ENCODE measurements around the gene CDR2L. TPM values are rescaled to one million over a fixed set of nuclear protein-coding genes. Genes with fewer than 3 reads are reported as not detected.
A peak's percentile ranks its signal among the peaks of the same experiment; 100 is the strongest.

The CDR2L gene
- total RNA-seq, 4 donors from 2014 or later, result 2.0 to 5.6 (median 3.6) TPM

DNA sequence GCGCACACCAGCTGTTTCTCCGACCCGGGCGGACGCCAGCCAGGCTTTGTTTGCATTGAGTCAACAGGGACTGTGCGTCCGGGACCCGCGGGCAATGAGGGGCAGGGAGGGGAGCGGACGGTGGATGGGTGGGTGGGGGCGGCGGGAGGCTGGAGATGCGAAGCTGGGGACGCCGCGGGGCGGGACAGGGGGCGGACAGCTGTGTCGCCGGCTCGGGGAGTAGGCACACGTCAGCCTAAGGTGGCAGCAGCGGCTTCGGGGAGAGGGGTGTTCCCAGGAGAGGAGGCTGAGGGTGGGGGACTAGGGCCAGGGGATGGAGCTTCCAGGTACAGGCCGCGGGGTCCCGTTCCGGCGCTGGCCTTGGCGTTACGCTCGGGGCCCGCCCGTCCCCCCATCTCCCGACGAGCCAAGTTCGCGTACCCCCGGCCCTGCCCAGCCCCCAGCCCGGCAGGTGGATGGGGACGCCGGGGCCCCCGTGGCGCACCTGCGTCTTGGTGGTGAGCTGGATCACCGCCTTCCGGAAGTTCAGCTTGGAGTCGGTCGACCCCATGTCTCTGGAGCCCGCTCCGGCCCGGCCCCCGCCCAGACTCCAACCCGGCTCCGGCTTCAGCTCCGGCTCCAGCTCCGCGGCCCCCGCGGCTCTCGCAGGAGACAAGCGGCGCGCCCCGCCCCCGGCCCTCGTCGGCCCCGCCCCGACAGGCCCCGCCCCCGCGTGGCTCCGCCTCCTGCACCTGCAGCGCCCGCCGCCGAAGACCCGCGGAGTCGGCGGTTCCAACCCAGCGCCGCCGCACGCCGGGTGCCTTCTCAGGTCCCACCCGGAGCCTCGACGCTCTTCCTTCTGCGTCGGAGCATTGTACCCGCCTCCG is 15.1 kb upstream of the CDR2L start, which contains the start of gene HID1:
Gene HID1 (minus strand): TSS at position 653 of the 866 bp plus-strand sequence. CDS start 103 bp downstream, at position 550.
- WGBS, 2 donors (ENCODE audit: low coverage in 1 of 2), result 2% methylated on average over 48 of the region's 95 CpGs; no CpG with 5 or more reads in 1 of the 2 donors
- peak; percentile 84 for DNase-seq
- Histone ChIP-seq H3K36me3 (no peaks in the 10 kb centered on the region), H3K27me3 (peaks cover 36% of the 10 kb centered on the region), H3K4me1 (peaks cover 0 to 26% (median 20%) of the 10 kb centered on the region in 4 donors), H3K4me3 (peak within 1 kb of the TSS; percentile 37 to 76 (median 60)), H3K9me3 (no peaks in the 10 kb centered on the region), H3K27ac (peak within 1 kb of the TSS; percentile 60 to 77 (median 74))
- in situ Hi-C loops (cut with MboI; ENCODE audit: low pct_ligation_motif_present in 1 of 4, low pct_unique_long_range_greater_than_20kb in 1 of 4, low sequenced_read_pairs in 3 of 4), result loop anchor here in 1 of 4 donors (25.0 kb wide), 1 partner anchor 215 kb away; the partner anchor contains the start of gene SUMO2
- intact Hi-C loops (cut with DNase I; ENCODE audit: low total_unique reads), result no loop called here
- TF ChIP-seq POLR2A (IDR thresholded peaks at IDR 0.05) (peak; percentile 59), EP300 (IDR thresholded peaks at IDR 0.05; ENCODE audit: low read depth) (no peak), POLR2AphosphoS5 (IDR thresholded peaks at IDR 0.05) (peak in 1 of 3 donors; percentile 34)

DNA sequence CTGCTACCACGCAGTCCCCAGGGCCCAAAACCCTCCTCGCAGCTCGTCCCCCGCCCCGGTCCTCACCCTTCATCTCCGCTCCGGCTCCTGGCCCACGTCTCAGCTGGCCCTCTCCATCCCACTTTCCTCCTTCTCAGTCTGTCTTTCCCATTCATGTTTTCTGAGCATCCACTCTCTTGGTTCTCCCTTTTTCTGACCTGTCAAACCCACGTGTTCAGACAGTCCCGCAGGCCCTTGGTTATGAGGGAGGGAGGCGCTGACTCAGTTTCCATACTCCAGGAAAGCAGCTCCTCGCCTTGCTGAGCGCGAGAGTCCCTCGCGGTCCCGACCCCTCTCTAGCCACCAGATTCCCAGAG is 14.5 kb upstream of the CDR2L start:
- intact Hi-C loops (cut with DNase I; ENCODE audit: low total_unique reads), result no loop called here
- Histone ChIP-seq H3K27me3 (peaks cover 36% of the 10 kb centered on the region), H3K9me3 (no peaks in the 10 kb centered on the region), H3K27ac (peak overlapping the region in 3 of 4 donors; percentile 74 to 77 (median 74)), H3K4me3 (peak overlapping the region in 3 of 4 donors; percentile 37 to 76 (median 71)), H3K4me1 (peaks cover 0 to 26% (median 20%) of the 10 kb centered on the region in 4 donors), H3K36me3 (no peaks in the 10 kb centered on the region)
- WGBS, 2 donors (ENCODE audit: low coverage in 1 of 2), result 27% methylated on average over 17 of the region's 17 CpGs; no CpG with 5 or more reads in 1 of the 2 donors
- TF ChIP-seq POLR2A (IDR thresholded peaks at IDR 0.05), result no peak
- no peak for TF ChIP-seq POLR2AphosphoS5 (IDR thresholded peaks at IDR 0.05)
- DNase-seq, result no peak
- in situ Hi-C loops (cut with MboI; ENCODE audit: low pct_ligation_motif_present in 1 of 4, low pct_unique_long_range_greater_than_20kb in 1 of 4, low sequenced_read_pairs in 3 of 4), result loop anchor here in 1 of 4 donors (25.0 kb wide), 1 partner anchor 214 kb away; the partner anchor contains the start of gene SUMO2

DNA sequence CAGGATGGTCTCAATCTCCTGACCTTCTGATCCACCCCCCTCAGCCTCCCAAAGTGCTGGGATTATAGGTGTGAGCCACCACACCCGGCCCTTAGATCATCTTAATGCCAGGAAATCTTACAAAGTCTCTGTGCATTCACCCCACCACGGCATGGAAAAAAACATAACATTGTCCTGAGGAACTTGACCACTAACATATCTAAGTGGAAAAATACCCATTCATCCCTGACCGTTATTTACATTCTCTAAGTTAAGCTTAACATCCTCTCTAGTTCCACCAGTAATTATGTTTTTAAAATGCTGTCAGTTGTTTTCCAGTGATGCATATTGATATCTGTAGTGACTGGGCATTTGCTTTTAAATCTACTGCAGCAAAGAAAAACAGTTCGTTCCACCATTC is 11.5 kb upstream of the CDR2L start:
- TF ChIP-seq POLR2A (IDR thresholded peaks at IDR 0.05), result no peak
- TF ChIP-seq, protein P1, sequence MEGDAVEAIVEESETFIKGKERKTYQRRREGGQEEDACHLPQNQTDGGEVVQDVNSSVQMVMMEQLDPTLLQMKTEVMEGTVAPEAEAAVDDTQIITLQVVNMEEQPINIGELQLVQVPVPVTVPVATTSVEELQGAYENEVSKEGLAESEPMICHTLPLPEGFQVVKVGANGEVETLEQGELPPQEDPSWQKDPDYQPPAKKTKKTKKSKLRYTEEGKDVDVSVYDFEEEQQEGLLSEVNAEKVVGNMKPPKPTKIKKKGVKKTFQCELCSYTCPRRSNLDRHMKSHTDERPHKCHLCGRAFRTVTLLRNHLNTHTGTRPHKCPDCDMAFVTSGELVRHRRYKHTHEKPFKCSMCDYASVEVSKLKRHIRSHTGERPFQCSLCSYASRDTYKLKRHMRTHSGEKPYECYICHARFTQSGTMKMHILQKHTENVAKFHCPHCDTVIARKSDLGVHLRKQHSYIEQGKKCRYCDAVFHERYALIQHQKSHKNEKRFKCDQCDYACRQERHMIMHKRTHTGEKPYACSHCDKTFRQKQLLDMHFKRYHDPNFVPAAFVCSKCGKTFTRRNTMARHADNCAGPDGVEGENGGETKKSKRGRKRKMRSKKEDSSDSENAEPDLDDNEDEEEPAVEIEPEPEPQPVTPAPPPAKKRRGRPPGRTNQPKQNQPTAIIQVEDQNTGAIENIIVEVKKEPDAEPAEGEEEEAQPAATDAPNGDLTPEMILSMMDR (IDR thresholded peaks at IDR 0.05), result no peak
- no peak for TF ChIP-seq EP300 (IDR thresholded peaks at IDR 0.05; ENCODE audit: low read depth)
- no peaks in the 10 kb centered on the region for H3K9me3 ChIP-seq
- intact Hi-C loops (cut with DNase I; ENCODE audit: low total_unique reads), result no loop called here
- in situ Hi-C loops (cut with MboI; ENCODE audit: low pct_ligation_motif_present in 1 of 4, low pct_unique_long_range_greater_than_20kb in 1 of 4, low sequenced_read_pairs in 3 of 4), result no loop called here
- no peak overlapping the region for H3K4me3 ChIP-seq
- H3K4me1 ChIP-seq, result peaks cover 0 to 18% (median 15%) of the 10 kb centered on the region in 4 donors
- H3K36me3 ChIP-seq, result no peaks in the 10 kb centered on the region
- DNase-seq, result no peak
- peaks cover 33% of the 10 kb centered on the region for H3K27me3 ChIP-seq
- WGBS, 2 donors (ENCODE audit: low coverage in 1 of 2), result 79 to 92% methylated on average over 2 to 4 of the region's 4 CpGs
- no peak overlapping the region for H3K27ac ChIP-seq

DNA sequence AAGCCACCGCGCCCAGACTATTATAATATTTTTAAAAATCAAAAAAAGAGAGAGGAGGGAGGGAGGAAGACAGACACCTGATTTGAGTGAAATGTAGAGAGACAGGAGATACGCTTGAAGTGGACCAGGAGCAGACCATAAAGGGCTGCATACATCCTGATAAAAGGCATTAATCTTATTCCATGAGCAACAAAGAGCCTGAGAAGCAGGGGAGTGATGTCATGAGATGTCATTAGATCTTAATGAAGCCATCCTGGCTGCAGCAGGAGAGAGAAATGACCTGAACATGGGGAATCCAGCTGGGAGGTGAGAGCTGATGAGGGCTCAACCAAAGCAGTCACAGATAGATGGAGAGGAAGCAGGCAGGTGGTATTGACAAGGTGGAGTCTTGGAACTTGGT is 9.6 kb upstream of the CDR2L start:
- Histone ChIP-seq H3K27ac (no peak overlapping the region), H3K4me3 (no peak overlapping the region), H3K36me3 (no peaks in the 10 kb centered on the region), H3K4me1 (peaks cover 6 to 17% (median 15%) of the 10 kb centered on the region in 4 donors), H3K9me3 (no peaks in the 10 kb centered on the region), H3K27me3 (peaks cover 14% of the 10 kb centered on the region)
- 91 to 97% methylated on average over 3 of the region's 3 CpGs for WGBS, 2 donors (ENCODE audit: low coverage in 1 of 2)
- DNase-seq, result no peak
- in situ Hi-C loops (cut with MboI; ENCODE audit: low pct_ligation_motif_present in 1 of 4, low pct_unique_long_range_greater_than_20kb in 1 of 4, low sequenced_read_pairs in 3 of 4), result no loop called here
- TF ChIP-seq EP300 (IDR thresholded peaks at IDR 0.05; ENCODE audit: low read depth) (no peak), POLR2AphosphoS5 (IDR thresholded peaks at IDR 0.05) (no peak), POLR2A (IDR thresholded peaks at IDR 0.05) (no peak)
- TF ChIP-seq, protein P1 (IDR thresholded peaks at IDR 0.05), result no peak
- intact Hi-C loops (cut with DNase I; ENCODE audit: low total_unique reads), result no loop called here

DNA sequence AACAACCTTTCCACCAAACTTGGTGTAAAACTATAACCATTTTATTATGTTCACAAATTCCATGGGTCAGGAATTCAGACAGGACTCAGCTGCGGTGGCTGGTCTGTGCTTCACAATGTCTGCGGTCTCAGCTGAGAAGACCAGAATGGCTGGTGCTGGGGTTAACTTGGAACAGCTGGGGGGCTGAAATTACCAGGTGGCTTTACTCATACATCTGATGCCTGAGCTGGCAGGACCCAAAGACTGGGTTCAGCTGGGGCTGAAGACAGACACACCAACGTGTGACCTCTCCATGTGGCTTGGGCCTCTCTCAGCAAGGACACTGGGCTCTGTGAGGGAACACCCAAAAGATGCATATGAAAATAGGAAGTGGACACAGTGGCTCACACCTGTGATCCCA is 9.2 kb upstream of the CDR2L start:
- no peak overlapping the region for H3K4me3 ChIP-seq
- TF ChIP-seq EP300 (IDR thresholded peaks at IDR 0.05; ENCODE audit: low read depth) (no peak), POLR2A (IDR thresholded peaks at IDR 0.05) (no peak), POLR2AphosphoS5 (IDR thresholded peaks at IDR 0.05) (no peak)
- TF ChIP-seq, protein P1 (IDR thresholded peaks at IDR 0.05), result no peak
- WGBS, 2 donors (ENCODE audit: low coverage in 1 of 2), result 60 to 62% methylated on average over 1 to 3 of the region's 3 CpGs
- H3K27ac ChIP-seq, result no peak overlapping the region
- no peaks in the 10 kb centered on the region for H3K9me3 ChIP-seq
- intact Hi-C loops (cut with DNase I; ENCODE audit: low total_unique reads) (no loop called here), in situ Hi-C loops (cut with MboI; ENCODE audit: low pct_ligation_motif_present in 1 of 4, low pct_unique_long_range_greater_than_20kb in 1 of 4, low sequenced_read_pairs in 3 of 4) (no loop called here)
- peaks cover 6 to 16% (median 12%) of the 10 kb centered on the region in 4 donors for H3K4me1 ChIP-seq
- peaks cover 10% of the 10 kb centered on the region for H3K27me3 ChIP-seq
- H3K36me3 ChIP-seq, result no peaks in the 10 kb centered on the region
- no peak for DNase-seq
